ENCODE data around the gene NFE2L2.

- TF ChIP-seq CTCF (IDR thresholded peaks at IDR 0.05) (no peak), POLR2A (IDR thresholded peaks at IDR 0.05) (no peak), POLR2AphosphoS5 (IDR thresholded peaks at IDR 0.05) (no peak), EP300 (IDR thresholded peaks at IDR 0.05; ENCODE audit: low read depth) (no peak)
Measured at GRCh38 chr2:177282787-177283572, 18.5 kb upstream of the NFE2L2 start.

Measured in transverse colon (tissue), 4 donors.